Parietal lobe (tissue), 2 donors: Measurements from ENCODE around the gene OR4E2. TPM values are rescaled to one million over a fixed set of nuclear protein-coding genes. Genes with fewer than 3 reads are reported as not detected.

Experiments
- small RNA-seq: library from RNA; depleted of rRNA; stranded (forward); fragments of <200 nt; gene quantifications from one replicate; pipeline ENCODE3, GENCODE V24; 2014; ENCODE audit warnings: low replicate concordance
- total RNA-seq: library from RNA; depleted of rRNA; stranded (reverse); fragments of >200 nt; gene quantifications from one replicate; pipeline ENCODE4 v1.2.3, GENCODE V29; 2014

Gene OR4E2
- total RNA-seq = not detected

DNA sequence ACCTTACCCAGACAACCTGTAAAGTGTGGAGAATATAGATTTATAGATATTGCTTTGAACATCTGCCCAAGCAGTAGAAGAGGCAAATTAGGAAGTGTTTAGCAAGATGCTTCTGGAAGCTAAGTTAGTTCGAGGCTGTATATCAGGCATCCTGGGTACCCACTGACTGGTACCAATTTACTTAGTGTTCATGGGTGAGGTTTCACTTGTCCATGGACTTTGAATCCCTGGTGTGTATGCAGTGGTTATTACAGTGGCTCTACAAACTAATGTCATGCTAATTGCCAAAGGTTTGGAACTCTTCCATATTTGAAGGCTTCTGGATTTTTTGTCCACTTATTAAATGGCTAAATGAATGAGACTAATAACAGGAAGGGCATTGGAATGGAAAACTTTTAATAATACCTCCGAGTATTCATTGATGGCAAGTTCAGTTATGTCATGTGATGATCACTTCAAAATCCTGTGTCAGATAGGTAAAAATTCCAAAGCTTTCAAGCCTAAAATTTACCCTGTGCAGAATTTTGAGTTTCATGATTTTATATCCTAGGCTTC lies at the start of gene OR4E2:
OR4E2 (plus strand) TSS at position 505 of the 555 bp plus-strand sequence. CDS start 11,248 bp downstream, outside the sequence.

GRCh38 chr14:21634840-21635239 lies 18.8 kb upstream of the OR4E2 start, which contains the start of gene OR10G2:
TSS of gene OR10G2 (minus strand) at chr14:21634940. CDS start at chr14:21634842, 98 bp downstream.

GRCh38 chr14:21673718-21674117 lies 20.1 kb downstream of the OR4E2 start, which contains the start of gene OR4E1:
TSS of gene OR4E1 (minus strand) at chr14:21673818. CDS start at chr14:21670935, 2,883 bp downstream.

Small RNA genes lying within 50 kb of the gene (small RNA-seq; reads per million reads assigned to genes)
- not detected for gene AC243972.3

Other genes with a start within 250 kb of the OR4E2 start
- gene CHD8, start 197.7 kb upstream of the OR4E2 start, total RNA-seq = 125 TPM
- 47.6 TPM for gene RAB2B, start 176.9 kb upstream of the OR4E2 start, total RNA-seq
- gene TOX4, start 176.6 kb upstream of the OR4E2 start, total RNA-seq = 38.2 TPM
- gene METTL3, start 142.5 kb upstream of the OR4E2 start, total RNA-seq = 110 TPM
- 14.4 TPM for gene SALL2, start 127.5 kb upstream of the OR4E2 start, total RNA-seq
- not detected for gene OR10G3, start 73.8 kb upstream of the OR4E2 start, total RNA-seq
- not detected for gene OR10G2, start 18.9 kb upstream of the OR4E2 start, total RNA-seq
- gene OR4E1, start 20.0 kb downstream of the OR4E2 start, total RNA-seq = not detected